ENCODE data around the gene NPIPB4.
"Not testable (repeated sequence)": the region's sequence is repeated elsewhere in the genome, so short reads cannot be mapped to it uniquely, and the experiment has no call there.

DNA sequence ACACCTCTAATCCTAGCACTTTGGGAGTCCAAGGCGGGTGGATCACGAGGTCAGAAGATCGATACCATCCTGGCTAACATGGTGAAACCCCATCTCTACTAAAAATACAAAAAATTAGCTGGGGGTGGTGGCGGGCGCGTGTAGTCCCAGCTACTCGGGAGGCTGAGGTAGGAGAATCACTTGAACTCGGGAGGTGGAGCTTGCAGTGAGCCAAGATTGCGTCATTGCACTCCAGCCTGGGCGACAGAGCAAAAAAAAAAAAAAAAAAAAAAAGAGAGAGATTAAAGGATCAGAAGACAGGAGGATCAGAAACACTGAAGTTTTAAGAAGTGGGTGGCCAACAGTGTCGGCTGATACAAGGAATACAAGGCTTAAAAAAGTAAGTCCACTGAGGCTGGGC is 41.9 kb downstream of the NPIPB4 start:
- TF ChIP-seq, protein P1, sequence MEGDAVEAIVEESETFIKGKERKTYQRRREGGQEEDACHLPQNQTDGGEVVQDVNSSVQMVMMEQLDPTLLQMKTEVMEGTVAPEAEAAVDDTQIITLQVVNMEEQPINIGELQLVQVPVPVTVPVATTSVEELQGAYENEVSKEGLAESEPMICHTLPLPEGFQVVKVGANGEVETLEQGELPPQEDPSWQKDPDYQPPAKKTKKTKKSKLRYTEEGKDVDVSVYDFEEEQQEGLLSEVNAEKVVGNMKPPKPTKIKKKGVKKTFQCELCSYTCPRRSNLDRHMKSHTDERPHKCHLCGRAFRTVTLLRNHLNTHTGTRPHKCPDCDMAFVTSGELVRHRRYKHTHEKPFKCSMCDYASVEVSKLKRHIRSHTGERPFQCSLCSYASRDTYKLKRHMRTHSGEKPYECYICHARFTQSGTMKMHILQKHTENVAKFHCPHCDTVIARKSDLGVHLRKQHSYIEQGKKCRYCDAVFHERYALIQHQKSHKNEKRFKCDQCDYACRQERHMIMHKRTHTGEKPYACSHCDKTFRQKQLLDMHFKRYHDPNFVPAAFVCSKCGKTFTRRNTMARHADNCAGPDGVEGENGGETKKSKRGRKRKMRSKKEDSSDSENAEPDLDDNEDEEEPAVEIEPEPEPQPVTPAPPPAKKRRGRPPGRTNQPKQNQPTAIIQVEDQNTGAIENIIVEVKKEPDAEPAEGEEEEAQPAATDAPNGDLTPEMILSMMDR (IDR thresholded peaks at IDR 0.05) = not testable (repeated sequence)
- TF ChIP-seq POLR2A (IDR thresholded peaks at IDR 0.05) = not testable (repeated sequence)

All from heart left ventricle (tissue), 13 donors.